GM12878 (cell line): ENCODE measurements around the gene GID4. TPM values are rescaled to one million over a fixed set of nuclear protein-coding genes. Genes with fewer than 3 reads are reported as not detected.

Source experiments
- ATAC-seq: fragments of 200-7000 bp; cut with Tn5 transposase; 3 replicates; pipeline ENCODE4 v1.9.1; 2020; ENCODE audit warnings: mild to moderate bottlenecking, moderate library complexity
- BruUV-seq: library from RNA; stranded (reverse); fragments of 400-500 nt; replicated peaks from 2 replicates; lab custom pipeline; 2021; lab: Mats Ljungman, UMichigan
- CTCF ChIA-PET: fragments of 300-600 bp; sonication (Branson Sonifier 250); formaldehyde crosslinking; extraction: SDS; loops from one replicate; lab custom pipeline; 2021; ENCODE audit warnings: inconsistent platforms; lab: Yijun Ruan, JAX
- POLR2A ChIA-PET: fragments of 350-600 bp; formaldehyde crosslinking; extraction: SDS; loops from one replicate; lab custom pipeline; 2021; ENCODE audit warnings: inconsistent platforms; lab: Charles Lee
- RAD21 ChIA-PET: fragments of 300-600 bp; sonication (Branson Sonifier 250); formaldehyde crosslinking; loops from one replicate; lab custom pipeline; 2023; ENCODE audit warnings: antibody characterized with exemption; ENCODE audit not compliant: unreplicated experiment; lab: Charles Lee
- SMC1A ChIA-PET: fragments of 300-600 bp; sonication (Branson Sonifier 250); formaldehyde crosslinking; loops from one replicate; lab custom pipeline; 2023; ENCODE audit not compliant: unreplicated experiment, uncharacterized antibody; lab: Charles Lee
- DNase-seq: peaks from one replicate; pipeline ENCODE4 v3.0.0-alpha.2; 2011; ENCODE audit warnings: low read depth, low spot score
- FAIRE-seq: peaks from 3 replicates; lab custom pipeline; 2011; peaks lifted over from hg19 to GRCh38; lab: Jason Lieb, UNC
- H2AFZ ChIP-seq: 2 replicates; pipeline ENCODE4 v1.6.0; 2011; ENCODE audit warnings: low read depth, low read length, control low read depth; ENCODE audit not compliant: control insufficient read depth
- H3K27ac ChIP-seq: 2 replicates; pipeline ENCODE4 v1.5.1; 2011; ENCODE audit warnings: control low read depth; ENCODE audit not compliant: control insufficient read depth, insufficient read depth
- H3K27me3 ChIP-seq, 2 experiments: replicated peaks in 1 of 2; 2 replicates each; pipeline versions ENCODE4 v1.6.0 to v1.6.1; 2011; ENCODE audit warnings: low read length in 1 of 2; ENCODE audit not compliant: control insufficient read depth in 2 of 2, insufficient read depth in 2 of 2
- H3K36me3 ChIP-seq, 2 experiments: 2 replicates each; pipeline ENCODE4 v1.5.1; 2011; ENCODE audit warnings: low read length in 1 of 2; ENCODE audit not compliant: control insufficient read depth in 2 of 2, insufficient read depth in 2 of 2
- H3K4me1 ChIP-seq: 2 replicates; pipeline ENCODE4 v1.6.1; 2011; ENCODE audit warnings: mild to moderate bottlenecking, low read length, moderate library complexity, mixed read lengths; ENCODE audit not compliant: control insufficient read depth, insufficient read depth
- H3K4me2 ChIP-seq: 2 replicates; pipeline ENCODE4 v1.6.0; 2011; ENCODE audit warnings: control low read depth; ENCODE audit not compliant: control insufficient read depth, insufficient read depth
- H3K4me3 ChIP-seq: fragments of 200-600 bp; sonication (generic); 2 replicates; pipeline ENCODE4 v1.5.1; 2016
- H3K79me2 ChIP-seq: 2 replicates; pipeline ENCODE4 v1.6.0; 2011; ENCODE audit warnings: low read length; ENCODE audit not compliant: control insufficient read depth, insufficient read depth
- H3K9ac ChIP-seq: 2 replicates; pipeline ENCODE4 v1.8.0; 2011; ENCODE audit warnings: low read length, control low read depth, mixed read lengths; ENCODE audit not compliant: control insufficient read depth, insufficient read depth
- H3K9me3 ChIP-seq: replicated peaks from 3 replicates; pipeline ENCODE4 v1.5.1; 2011; ENCODE audit warnings: mild to moderate bottlenecking, low read length; ENCODE audit not compliant: control insufficient read depth, insufficient read depth
- H4K20me1 ChIP-seq: 2 replicates; pipeline ENCODE4 v1.6.0; 2011; ENCODE audit not compliant: control insufficient read depth, insufficient read depth
- BCL11A ChIP-seq: IDR thresholded peaks from 2 replicates; pipeline ENCODE4 v1.6.1; 2011; ENCODE audit warnings: low read depth, low read length
- CBFB ChIP-seq: IDR thresholded peaks from 2 replicates; pipeline ENCODE4 v1.6.1; 2016; ENCODE audit warnings: antibody characterized with exemption, low read depth
- CTCF ChIP-seq, 3 experiments: IDR thresholded peaks in 2 of 3; conservative IDR thresholded peaks in 1 of 3; 2 replicates each; pipeline ENCODE4 v1.5.1; 2011; ENCODE audit warnings: low read depth in 3 of 3, low read length in 3 of 3, mild to moderate bottlenecking in 3 of 3, control low read depth in 2 of 3, moderate library complexity in 2 of 3, inconsistent platforms in 1 of 3, mixed read lengths in 1 of 3; ENCODE audit not compliant: control insufficient read depth in 2 of 3, insufficient read depth in 1 of 3; ENCODE audit errors: extremely low read depth in 1 of 3
- EP300 ChIP-seq, 2 experiments: fragments of 150-350 bp in 1 of 2; IDR thresholded peaks; 2 replicates each; pipeline ENCODE4 v1.6.1; 2011 to 2012; ENCODE audit warnings: low read depth in 2 of 2, low read length in 2 of 2, borderline replicate concordance in 1 of 2, improper control_type of control experiment in 1 of 2, inconsistent platforms in 1 of 2; ENCODE audit not compliant: control insufficient read depth in 1 of 2
- ETV6 ChIP-seq, 2 experiments: fragments of 450-650 bp in 1 of 2; IDR thresholded peaks in 1 of 2; conservative IDR thresholded peaks in 1 of 2; 2 replicates each; pipeline ENCODE4 v1.6.1; 2014; ENCODE audit warnings: antibody characterized with exemption in 1 of 2, borderline replicate concordance in 1 of 2, low read depth in 1 of 2, mild to moderate bottlenecking in 1 of 2, moderate library complexity in 1 of 2
- HCFC1 ChIP-seq: fragments of 150-350 bp; IDR thresholded peaks from 2 replicates; pipeline ENCODE4 v1.6.1; 2014; ENCODE audit warnings: low read length
- KAT2A ChIP-seq: conservative IDR thresholded peaks from 2 replicates; pipeline ENCODE4 v1.6.1; 2011; ENCODE audit warnings: low read depth, low read length; ENCODE audit not compliant: control insufficient read depth
- LARP7 ChIP-seq: fragments of 450-650 bp; IDR thresholded peaks from 2 replicates; pipeline ENCODE4 v1.6.1; 2017; ENCODE audit warnings: mild to moderate bottlenecking
- MXI1 ChIP-seq: fragments of 150-350 bp; IDR thresholded peaks from 2 replicates; pipeline ENCODE4 v1.6.1; 2011; ENCODE audit warnings: low read depth, mild to moderate bottlenecking, inconsistent platforms, low read length, improper control_type of control experiment
- PAX5 ChIP-seq: IDR thresholded peaks from 2 replicates; pipeline ENCODE4 v1.6.1; 2011; ENCODE audit warnings: low read depth, low read length, borderline replicate concordance
- PKNOX1 ChIP-seq: fragments of 450-650 bp; IDR thresholded peaks from 2 replicates; pipeline ENCODE4 v1.6.1; 2016; ENCODE audit warnings: mild to moderate bottlenecking
- SMARCA5 ChIP-seq: fragments of 450-650 bp; IDR thresholded peaks from 2 replicates; pipeline ENCODE4 v1.6.1; 2017; ENCODE audit warnings: mild to moderate bottlenecking
- TAF1 ChIP-seq: IDR thresholded peaks from 2 replicates; pipeline ENCODE4 v1.6.1; 2011; ENCODE audit warnings: mild to moderate bottlenecking, low read depth, low read length, borderline replicate concordance
- WGBS: methylation state at CpG from one replicate; pipeline ENCODE4 v1.1.6; 2016; ENCODE audit warnings: low lambda C conversion rate; ENCODE audit not compliant: insufficient replicate concordance, insufficient coverage; ENCODE audit errors: missing lambda C conversion rate; 5-methylcytosine and 5-hydroxymethylcytosine counted together
- in situ Hi-C: fragments of 300-500 bp; cut with MboI; formaldehyde crosslinking; loops from 9 replicates; pipeline ENCODE4 v1.14.3; 2018; ENCODE audit warnings: mixed read lengths
- intact Hi-C: fragments of 100-400 bp; cut with micrococcal nuclease; formaldehyde crosslinking; loops from one replicate; pipeline ENCODE4 v1.14.2; 2022; ENCODE audit not compliant: unreplicated experiment
- polyA plus RNA-seq, 11 experiments: library from polyadenylated mRNA; depleted of rRNA in 4 of 11; unstranded in 6 of 11; stranded (reverse) in 5 of 11; fragments of >200 nt; fragmentation: Nextera tagmentation in 4 of 11; fragmentation: Illumina TruSeq in 1 of 11; extraction: Ambion mirVana in 4 of 11; extraction: Trizol in 1 of 11; gene quantifications; 1 replicate in 1 of 11; 2 replicates in 10 of 11; pipeline versions ENCODE4 v1.2.1 to v1.2.3, GENCODE V29; 2011 to 2016; ENCODE audit warnings: inconsistent platforms in 2 of 11, missing spikeins in 2 of 11, low read depth in 1 of 11
- total RNA-seq, 4 experiments: library from RNA; depleted of rRNA in 3 of 4; stranded (reverse); fragments of >200 nt in 3 of 4; fragmentation: Illumina TruSeq in 1 of 4; extraction: Trizol in 1 of 4; gene quantifications; 2 replicates each; pipeline versions ENCODE4 v1.2.1 to v1.2.3, GENCODE V29; 2013 to 2021

Gene GID4
- total and polyA plus RNA-seq, 10 of the 15 experiments (the other 5 are each of a cell fraction or from before 2014, with no cell fraction given): 0.93 to 7.3 (median 3.6) TPM

- TF ChIP-seq CTCF (IDR thresholded peaks at IDR 0.05 in 2 of 3, conservative IDR thresholded peaks at IDR 0.05 in 1 of 3; ENCODE audit: control insufficient read depth in 2 of 3, extremely low read depth in 1 of 3, insufficient read depth in 1 of 3, low read depth in 3 of 3, low read length in 3 of 3) (no peak), HCFC1 (no peak), MXI1 (no peak), BCL11A (no peak), CBFB (no peak), SMARCA5 (no peak), KAT2A (no peak), TAF1 (no peak), ETV6 (conservative IDR thresholded peaks at IDR 0.05 in 1 of 2, IDR thresholded peaks at IDR 0.05 in 1 of 2; ENCODE audit: borderline replicate concordance in 1 of 2, low read depth in 1 of 2) (no peak), LARP7 (no peak), EP300 (IDR thresholded peaks at IDR 0.05; ENCODE audit: borderline replicate concordance in 1 of 2, control insufficient read depth in 1 of 2, low read depth in 2 of 2, low read length in 2 of 2) (no peak), PAX5 (no peak)
Measured at GRCh38 chr17:17989618-17990017, 49.6 kb upstream of the GID4 start (continued).

GRCh38 chr17:17990282-17990681 lies 48.9 kb upstream of the GID4 start:
- in situ Hi-C loops (no loop called here), intact Hi-C loops (no loop called here)
- Histone ChIP-seq H2AFZ (no peak overlapping the region), H3K27ac (no peak overlapping the region), H4K20me1 (no peaks in the 10 kb centered on the region), H3K79me2 (no peaks in the 10 kb centered on the region), H3K4me1 (no peaks in the 10 kb centered on the region; the same call in 1 of the 2 replicates), H3K9ac (no peak overlapping the region), H3K9me3 (no peaks in the 10 kb centered on the region), H3K36me3 (no peaks in the 10 kb centered on the region), H3K27me3 (no peaks in the 10 kb centered on the region; a peak in 1 of 4 replicates), H3K4me2 (no peak overlapping the region), H3K4me3 (no peak overlapping the region)
- 23% methylated on average over 2 of the region's 2 CpGs for WGBS
- DNase-seq: no peak
- SMC1A ChIA-PET: no interaction called here
- CTCF ChIA-PET: interaction anchor here (1.4 kb wide), 1 partner anchor 71 kb away, joined by 3 read pairs; no protein-coding TSS in a partner anchor
- TF ChIP-seq PKNOX1: no peak
- BruUV-seq: no TSS peak
- RAD21 ChIA-PET: no interaction called here
- FAIRE-seq: no peak
- POLR2A ChIA-PET: no interaction called here
- ATAC-seq: no peak
